ENCODE results near the gene KIF13A.

GRCh38 chr6:18011287-18011686, 23.9 kb upstream of the KIF13A start:
- no peak for TF ChIP-seq POLR2A (IDR thresholded peaks at IDR 0.05)
- TF ChIP-seq CTCF (IDR thresholded peaks at IDR 0.05): no peak

Measured in vagina (tissue), 2 donors.